Fibroblast of lung (primary cell): ENCODE measurements around the gene ZEB2.

ENCODE experiments used
- CTCF ChIP-seq, 2 donors: IDR thresholded peaks in 1 of 2; conservative IDR thresholded peaks in 1 of 2; 1 replicate in 1 of 2; 2 replicates in 1 of 2; pipeline ENCODE4 v1.5.1; 2011 to 2012; ENCODE audit warnings: low read length in 2 of 2, control low read depth in 1 of 2, inconsistent platforms in 1 of 2, low read depth in 1 of 2, mild to moderate bottlenecking in 1 of 2
- EZH2 ChIP-seq: IDR thresholded peaks from 2 replicates; pipeline ENCODE4 v1.5.1; 2012; ENCODE audit warnings: low read length, control low read depth, mild to moderate bottlenecking; ENCODE audit errors: missing control alignments

GRCh38 chr2:144438801-144439631 is 80.9 kb downstream of the ZEB2 start:
- no peak for TF ChIP-seq CTCF (conservative IDR thresholded peaks at IDR 0.05 in 1 of 2, IDR thresholded peaks at IDR 0.05 in 1 of 2; ENCODE audit: low read depth in 1 of 2, low read length in 2 of 2)
- no peak for TF ChIP-seq EZH2
